Fibroblast of peridontal ligament (primary cell): ENCODE measurements around the gene S100A14.
A peak's percentile ranks its signal among the peaks of the same experiment; 100 is the strongest.
"Not testable (repeated sequence)": the region's sequence is repeated elsewhere in the genome, so short reads cannot be mapped to it uniquely, and the experiment has no call there.

Source experiments
- DNase-seq: peaks from one replicate; pipeline ENCODE4 v3.0.0-alpha.2; 2010; ENCODE audit errors: extremely low read depth

The S100A14 gene

GRCh38 chr1:153586347-153586746, 29.8 kb downstream of the S100A14 start:
- no peak for DNase-seq

- no peak for DNase-seq
Observed at GRCh38 chr1:153585006-153585405, 31.1 kb downstream of the S100A14 start.

GRCh38 chr1:153583976-153584375, 32.1 kb downstream of the S100A14 start:
- DNase-seq = no peak

GRCh38 chr1:153583514-153583913, 32.6 kb downstream of the S100A14 start:
- not testable (repeated sequence) for DNase-seq

GRCh38 chr1:153582836-153583235, 33.3 kb downstream of the S100A14 start:
- DNase-seq = not testable (repeated sequence)

- no peak for DNase-seq
Observed at GRCh38 chr1:153578936-153579335, 37.2 kb downstream of the S100A14 start.

GRCh38 chr1:153578490-153578889, 37.6 kb downstream of the S100A14 start:
- peak; percentile 38 for DNase-seq

- DNase-seq = no peak
Observed at GRCh38 chr1:153577624-153578051, 38.5 kb downstream of the S100A14 start.

GRCh38 chr1:153577138-153577537, 39.0 kb downstream of the S100A14 start:
- DNase-seq = no peak

- not testable (repeated sequence) for DNase-seq
Observed at GRCh38 chr1:153575497-153575896, 40.6 kb downstream of the S100A14 start.

GRCh38 chr1:153575081-153575491, 41.0 kb downstream of the S100A14 start:
- DNase-seq = not testable (repeated sequence)

GRCh38 chr1:153573351-153573750, 42.8 kb downstream of the S100A14 start:
- DNase-seq = peak; percentile 38

- DNase-seq = peak; percentile 86
Observed at GRCh38 chr1:153572569-153573015, 43.5 kb downstream of the S100A14 start.

- no peak for DNase-seq
Observed at GRCh38 chr1:153571706-153572105, 44.4 kb downstream of the S100A14 start.

GRCh38 chr1:153570874-153571273, 45.3 kb downstream of the S100A14 start:
- DNase-seq = no peak

- no peak for DNase-seq
Observed at GRCh38 chr1:153569465-153569864, 46.7 kb downstream of the S100A14 start.

GRCh38 chr1:153568367-153569099, 47.6 kb downstream of the S100A14 start:
- DNase-seq = peak; percentile 85

- DNase-seq = no peak
Observed at GRCh38 chr1:153567621-153568366, 48.3 kb downstream of the S100A14 start.

- DNase-seq = peak; percentile 96
Observed at GRCh38 chr1:153566414-153567371, 49.4 kb downstream of the S100A14 start.

- DNase-seq = peak; percentile 90
Observed at GRCh38 chr1:153565529-153566374, 50.4 kb downstream of the S100A14 start, which contains the start of gene S100A2. Gene S100A2, minus strand, starts transcription at chr1:153565844. Its CDS starts 1,967 bp downstream, at chr1:153563877.
